Anterior cingulate cortex (tissue), 58 donors: ENCODE measurements around the gene MOB1A.
A peak's percentile ranks its signal among the peaks of the same experiment; 100 is the strongest.
"Not testable (repeated sequence)": the region's sequence is repeated elsewhere in the genome, so short reads cannot be mapped to it uniquely, and the experiment has no call there.

Experiments
- DNase-seq, 58 donors: peaks; one replicate each; lab custom pipeline; 2025; lab: John Stamatoyannopoulos, UW

MOB1A gene

GRCh38 chr2:74199275-74199701 is 20.6 kb upstream of the MOB1A start:
- DNase-seq: peak in 1 of 58 donors; percentile 55

GRCh38 chr2:74198461-74199274 is 20.0 kb upstream of the MOB1A start, which contains the start of gene MTHFD2:
MTHFD2 (plus strand) TSS chr2:74198615; CDS start chr2:74198642, 27 bp downstream.
- peak in 57 of 58 donors; percentile 21 to 90 (median 76) for DNase-seq

- no peak for DNase-seq
Measured at GRCh38 chr2:74198023-74198460, 19.4 kb upstream of the MOB1A start.

DNA sequence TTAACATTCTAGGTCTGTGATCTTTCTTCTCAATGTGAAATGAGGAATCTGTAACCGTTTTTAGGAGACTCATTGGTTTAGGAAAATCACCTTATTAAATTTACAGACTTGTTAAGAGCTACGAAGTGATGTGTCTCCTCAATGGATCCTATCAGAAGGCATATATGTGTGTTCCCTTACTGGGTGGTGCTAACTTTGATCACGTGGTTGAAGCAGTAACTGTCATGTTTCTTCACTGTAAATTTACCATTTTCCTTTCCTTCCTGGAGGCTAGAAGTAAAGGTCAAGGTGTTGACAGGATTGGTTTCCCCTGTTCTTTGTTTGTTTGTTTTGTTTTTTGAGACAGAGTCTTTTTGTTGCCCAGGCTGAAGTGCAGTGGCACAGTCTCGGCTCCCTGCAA is 18.4 kb upstream of the MOB1A start:
- no peak for DNase-seq

DNA sequence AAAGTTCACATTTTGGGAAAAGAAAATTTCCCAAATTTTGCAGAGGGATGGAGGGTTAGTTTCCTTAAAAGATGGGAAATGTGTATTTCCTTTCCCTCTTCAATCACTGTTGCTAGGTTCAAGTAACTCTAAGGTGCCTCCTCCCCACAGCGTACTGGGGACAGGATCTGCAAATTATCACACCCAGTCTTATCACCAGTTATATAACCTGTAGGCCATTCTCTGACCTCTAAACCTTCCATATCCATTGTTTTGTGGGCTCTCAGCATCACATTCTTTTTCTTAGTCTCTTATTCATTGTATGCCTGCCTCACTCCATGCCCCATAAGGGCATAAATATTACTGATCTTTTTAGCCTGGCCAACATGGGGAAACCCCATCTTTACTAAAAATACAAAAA is 16.1 kb upstream of the MOB1A start:
- no peak for DNase-seq

DNA sequence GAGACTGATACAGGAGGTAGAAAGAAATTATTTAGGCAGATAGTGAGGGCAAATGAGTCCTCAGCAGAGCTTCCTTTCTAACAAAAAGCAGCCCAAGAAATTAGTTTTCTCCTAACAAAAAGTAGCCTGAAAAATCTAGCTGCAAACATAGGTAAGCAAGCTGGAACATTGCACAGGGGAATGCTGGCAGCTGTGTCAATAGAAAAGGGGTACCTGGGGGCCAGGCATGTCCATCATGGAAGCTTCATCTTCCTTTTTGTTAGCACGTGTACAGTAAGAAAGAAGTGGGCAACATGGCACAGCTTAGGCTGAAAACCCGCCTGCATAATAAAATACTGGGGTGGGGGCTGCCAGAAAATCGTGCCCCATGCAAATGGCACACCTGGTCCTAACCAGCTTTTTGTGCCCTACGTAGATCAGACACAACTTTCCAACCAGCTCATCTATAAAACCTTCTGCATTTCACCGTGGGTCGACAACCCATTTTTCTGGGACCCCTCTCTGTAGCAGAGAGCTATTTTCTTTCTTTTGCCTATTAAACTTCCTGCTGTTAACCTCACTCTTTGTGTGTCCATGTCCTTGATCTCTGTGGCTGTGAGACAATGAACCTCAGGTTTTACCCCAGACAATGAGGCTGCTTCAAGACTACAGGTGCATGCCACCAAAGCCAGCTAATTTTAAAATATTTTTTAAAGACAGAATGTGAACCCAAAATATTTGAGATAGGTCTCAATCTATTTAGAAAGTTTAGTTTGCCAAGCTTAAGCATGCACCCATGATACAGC is 13.1 kb upstream of the MOB1A start:
- no peak for DNase-seq

GRCh38 chr2:74188696-74189095 is 10.0 kb upstream of the MOB1A start:
- DNase-seq: no peak

GRCh38 chr2:74188018-74188601 is 9.4 kb upstream of the MOB1A start:
- no peak for DNase-seq

DNA sequence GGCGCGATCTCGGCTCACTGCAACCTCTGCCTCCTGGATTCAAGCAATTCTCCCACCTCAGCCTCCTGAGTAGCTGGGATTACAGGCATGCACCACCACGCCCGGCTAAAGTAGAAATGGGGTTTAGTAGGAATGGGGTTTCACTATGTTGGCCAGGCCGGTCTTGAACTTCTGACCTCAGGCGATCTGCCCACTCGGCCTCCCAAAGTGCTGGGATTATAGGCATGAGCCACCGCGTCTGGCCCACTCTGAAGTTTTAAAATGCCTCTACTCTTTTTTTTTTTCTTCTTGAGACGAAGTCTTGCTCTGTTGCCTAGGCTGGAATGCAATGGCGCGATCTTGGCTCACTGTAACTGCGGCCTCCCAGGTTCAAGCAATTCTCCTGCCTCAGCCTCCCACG is 8.0 kb upstream of the MOB1A start:
- DNase-seq: not testable (repeated sequence)

DNA sequence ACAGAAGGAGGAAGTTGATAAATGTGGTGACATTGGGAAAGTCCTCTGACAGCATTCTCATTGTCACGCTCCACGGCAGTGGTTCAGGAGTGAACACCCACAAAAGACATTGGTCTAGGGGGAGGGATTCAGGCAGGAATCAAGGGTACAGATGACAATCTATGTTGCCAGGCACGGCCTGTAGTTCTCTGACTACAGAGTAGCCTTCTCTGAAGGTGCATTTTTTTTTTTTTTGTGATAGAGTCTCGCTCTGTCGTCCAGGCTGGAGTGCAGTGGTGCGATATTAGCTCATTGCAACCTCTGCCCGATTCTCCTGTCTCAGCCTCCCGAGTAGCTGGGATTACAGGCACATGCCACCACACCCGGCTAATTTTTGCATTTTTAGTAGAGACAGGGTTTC is 7.4 kb upstream of the MOB1A start:
- peak in 11 of 58 donors; percentile 1 to 48 (median 14) for DNase-seq

- no peak for DNase-seq
Measured at GRCh38 chr2:74183878-74184277, 5.2 kb upstream of the MOB1A start.

DNA sequence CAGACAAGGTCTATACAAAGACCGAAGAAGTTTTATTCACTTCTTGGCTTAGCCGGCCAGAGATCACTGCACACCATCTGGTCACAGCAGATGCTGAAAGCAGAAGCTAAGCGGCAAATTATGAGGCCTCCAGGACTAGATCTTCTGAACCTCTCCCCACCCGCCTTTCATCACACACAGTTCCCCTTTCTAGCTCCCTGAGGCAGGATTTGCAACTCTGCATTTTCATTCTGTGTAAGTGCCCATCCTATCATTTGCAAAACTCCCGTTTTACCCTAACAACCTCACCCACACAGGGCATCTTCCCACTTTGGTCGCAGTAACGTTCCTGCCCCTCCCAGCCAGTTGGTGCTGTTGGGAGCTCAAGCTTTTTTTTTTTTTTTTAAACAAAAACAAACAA is 3.1 kb upstream of the MOB1A start:
- peak in 28 of 58 donors; percentile 2 to 60 (median 26) for DNase-seq

DNA sequence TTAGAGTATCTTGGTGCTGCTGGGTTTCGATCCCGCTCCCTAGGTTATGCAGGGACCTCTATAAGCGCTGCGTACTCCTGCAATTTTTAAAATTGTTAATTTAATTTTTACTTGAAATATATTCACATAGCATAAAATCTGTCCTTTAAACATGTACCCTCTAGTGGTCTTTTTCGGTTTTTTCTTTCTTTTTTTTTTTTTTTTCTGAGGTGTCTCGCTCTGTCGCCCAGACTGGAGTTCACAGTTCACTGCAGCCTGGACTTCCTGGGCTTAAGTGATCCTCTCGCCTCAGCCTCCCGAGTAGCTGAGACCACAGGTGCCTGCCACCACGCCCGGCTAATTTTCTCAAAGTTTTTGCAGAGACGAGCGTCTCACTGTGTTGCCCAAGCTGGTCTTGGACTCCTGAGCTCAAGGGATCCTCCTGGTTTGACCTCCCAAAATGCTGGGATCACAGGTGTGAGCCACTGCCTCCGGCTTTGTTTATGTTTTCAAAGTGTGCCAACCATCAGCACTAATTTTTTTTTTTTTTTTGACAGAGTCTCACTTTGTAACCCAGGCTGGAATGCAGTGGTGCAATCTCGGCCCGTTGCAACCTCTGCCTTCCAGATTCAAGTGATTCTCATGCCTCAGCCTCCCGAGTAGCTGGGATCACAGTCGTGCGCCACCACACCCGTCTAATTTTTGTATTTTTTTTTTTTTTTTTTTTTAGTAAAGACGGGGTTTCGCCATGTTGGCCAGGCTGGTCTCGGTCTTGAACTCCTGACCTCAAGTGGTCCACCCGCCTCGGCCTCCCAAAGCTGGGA is 585 bp upstream of the MOB1A start:
- no peak for DNase-seq

DNA sequence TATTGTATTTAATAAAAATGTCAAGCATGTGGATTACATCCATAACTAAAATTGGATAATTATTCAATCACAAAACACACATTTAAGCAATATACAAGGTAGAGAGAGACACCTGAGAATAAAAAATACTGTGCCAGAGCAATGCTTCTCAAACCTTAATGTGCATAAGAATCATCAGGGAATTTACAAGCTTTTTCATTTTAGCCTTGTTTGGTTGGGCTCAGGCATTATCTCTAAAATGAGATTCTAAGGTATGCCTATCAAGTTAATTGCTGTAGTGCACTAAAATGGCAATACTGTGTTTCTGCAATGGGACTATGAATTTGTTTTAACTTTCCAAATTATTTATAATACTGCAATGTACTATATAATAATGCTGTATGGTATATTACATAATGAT is 983 bp downstream of the MOB1A start:
- DNase-seq: no peak

DNA sequence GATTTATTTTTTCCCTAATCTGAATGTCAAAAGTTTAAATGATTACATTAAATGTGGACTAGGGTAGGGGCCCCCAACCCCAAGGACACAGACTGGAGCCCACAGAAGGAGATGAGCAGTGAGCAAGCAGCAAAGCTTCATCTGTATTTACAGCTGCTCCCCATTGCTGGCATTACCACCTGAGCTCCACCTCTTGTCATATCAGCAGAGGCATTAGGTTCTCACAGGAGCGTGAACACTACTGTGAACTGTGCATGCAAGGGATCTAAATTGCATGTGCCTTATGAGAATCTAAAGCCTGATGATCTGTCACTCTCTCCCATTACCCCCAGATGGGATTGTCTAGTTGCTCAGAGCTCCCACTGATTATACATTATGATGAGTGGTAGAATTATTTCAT is 3.8 kb downstream of the MOB1A start:
- no peak for DNase-seq

DNA sequence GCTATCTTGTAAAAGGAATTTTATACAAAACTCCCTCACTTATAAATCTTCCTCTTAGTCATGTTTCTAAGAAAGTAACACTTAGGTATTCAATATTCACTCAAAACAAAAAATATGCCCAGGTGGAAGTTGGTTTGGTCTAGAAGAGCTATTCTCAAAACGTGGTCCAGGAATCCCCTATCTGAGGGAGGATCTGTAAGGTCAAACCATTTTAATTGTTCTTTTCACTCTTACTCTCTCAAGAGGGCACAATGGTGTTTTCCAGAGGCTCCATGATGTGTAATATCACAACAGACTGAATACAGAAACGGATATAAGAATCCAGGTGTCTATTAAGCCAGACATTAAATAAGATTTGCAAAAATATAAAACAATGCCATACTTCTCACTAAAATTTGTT is 9.9 kb downstream of the MOB1A start:
- no peak for DNase-seq

DNA sequence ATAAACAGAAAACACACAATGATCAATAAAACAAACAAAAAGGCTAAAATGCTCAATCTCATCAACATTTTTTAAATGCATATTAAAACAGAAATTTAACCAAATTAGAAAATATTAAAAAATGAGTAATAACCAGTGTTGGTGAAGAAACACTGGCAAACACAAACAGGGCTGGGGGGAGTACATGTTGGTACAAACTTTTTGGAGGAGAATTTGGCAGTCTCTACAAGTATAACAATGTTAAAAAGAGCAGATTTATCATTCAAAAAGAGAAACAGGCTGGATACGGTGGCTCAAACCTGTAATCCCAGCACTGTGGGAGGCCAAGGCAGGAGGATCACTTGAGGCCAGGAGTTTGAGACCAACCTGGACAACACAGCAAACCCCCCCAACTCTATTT is 13.9 kb downstream of the MOB1A start:
- DNase-seq: no peak

- DNase-seq: no peak
Measured at GRCh38 chr2:74162951-74163350, 15.7 kb downstream of the MOB1A start.

- no peak for DNase-seq
Measured at GRCh38 chr2:74155830-74156229, 22.8 kb downstream of the MOB1A start.

DNA sequence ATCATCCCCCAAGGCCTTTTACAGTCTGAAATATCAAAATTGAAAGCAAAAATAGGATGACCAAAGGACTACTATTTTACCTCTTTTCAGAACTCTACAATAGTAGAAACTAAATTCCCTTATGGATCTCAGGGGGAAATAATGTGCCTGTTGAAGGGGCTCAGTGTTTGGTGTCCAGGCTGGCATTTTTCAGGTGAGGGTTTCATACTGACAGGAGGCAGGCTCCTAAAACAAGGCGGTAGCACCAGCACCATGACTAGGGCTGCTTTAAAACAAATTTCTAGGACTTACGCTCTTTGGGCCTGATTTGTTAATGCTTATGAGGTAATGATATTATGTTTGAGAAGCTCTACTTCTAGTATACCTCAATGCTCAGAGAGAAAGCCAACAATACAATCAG is 25.7 kb downstream of the MOB1A start:
- DNase-seq: no peak
